Retina (tissue), 1 donor: Measurements from ENCODE around the gene AGT.
A peak's percentile ranks its signal among the peaks of the same experiment; 100 is the strongest.
"Not testable (repeated sequence)": the region's sequence is repeated elsewhere in the genome, so short reads cannot be mapped to it uniquely, and the experiment has no call there.

Experiments used
- DNase-seq: peaks from one replicate; pipeline ENCODE4 v3.0.0-alpha.2; 2016

The AGT gene

GRCh38 chr1:230706887-230707731 is 6.8 kb downstream of the AGT start:
- no peak for DNase-seq

- no peak for DNase-seq
Observed at GRCh38 chr1:230706020-230706699, 7.8 kb downstream of the AGT start.

DNA sequence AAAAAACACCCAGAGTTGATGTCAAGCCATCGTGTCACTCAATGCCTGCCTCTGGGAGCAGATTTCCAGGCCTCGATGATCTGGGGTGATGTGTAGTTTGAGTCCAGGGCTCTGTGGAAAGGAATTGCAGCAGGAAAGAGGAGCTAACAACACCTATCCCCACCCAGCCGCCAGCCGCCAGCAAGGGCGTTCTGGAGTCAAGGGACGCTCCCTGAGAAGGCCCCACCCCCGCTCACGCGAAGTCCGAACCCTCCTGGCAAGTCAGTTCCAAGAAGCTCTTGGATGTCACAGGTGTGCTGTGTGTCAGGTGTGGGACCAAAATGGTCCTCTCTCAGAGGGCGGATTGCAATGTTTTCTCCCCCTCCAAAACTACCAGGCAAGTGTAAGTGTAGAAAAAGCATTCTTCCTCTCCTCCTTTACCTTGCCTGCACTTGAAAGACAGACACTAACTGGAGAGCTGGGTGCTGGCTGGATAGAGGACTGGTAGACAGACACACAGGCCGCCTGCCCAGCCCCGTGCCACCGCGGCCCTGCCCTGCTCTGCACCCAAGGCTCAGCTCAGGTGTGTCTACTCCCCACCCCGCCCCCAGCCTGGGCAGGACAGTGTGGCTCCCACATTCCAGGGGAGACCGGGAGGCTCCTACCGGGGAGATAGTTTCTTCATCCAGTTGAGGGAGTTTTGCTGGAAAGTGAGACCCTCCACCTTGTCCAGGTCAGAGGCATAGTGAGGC is 8.5 kb downstream of the AGT start:
- DNase-seq: no peak

GRCh38 chr1:230704830-230705229 is 9.1 kb downstream of the AGT start:
- no peak for DNase-seq

GRCh38 chr1:230703679-230704385 is 10.1 kb downstream of the AGT start:
- DNase-seq: no peak

- peak; percentile 36 for DNase-seq
Observed at GRCh38 chr1:230702934-230703678, 10.8 kb downstream of the AGT start.

DNA sequence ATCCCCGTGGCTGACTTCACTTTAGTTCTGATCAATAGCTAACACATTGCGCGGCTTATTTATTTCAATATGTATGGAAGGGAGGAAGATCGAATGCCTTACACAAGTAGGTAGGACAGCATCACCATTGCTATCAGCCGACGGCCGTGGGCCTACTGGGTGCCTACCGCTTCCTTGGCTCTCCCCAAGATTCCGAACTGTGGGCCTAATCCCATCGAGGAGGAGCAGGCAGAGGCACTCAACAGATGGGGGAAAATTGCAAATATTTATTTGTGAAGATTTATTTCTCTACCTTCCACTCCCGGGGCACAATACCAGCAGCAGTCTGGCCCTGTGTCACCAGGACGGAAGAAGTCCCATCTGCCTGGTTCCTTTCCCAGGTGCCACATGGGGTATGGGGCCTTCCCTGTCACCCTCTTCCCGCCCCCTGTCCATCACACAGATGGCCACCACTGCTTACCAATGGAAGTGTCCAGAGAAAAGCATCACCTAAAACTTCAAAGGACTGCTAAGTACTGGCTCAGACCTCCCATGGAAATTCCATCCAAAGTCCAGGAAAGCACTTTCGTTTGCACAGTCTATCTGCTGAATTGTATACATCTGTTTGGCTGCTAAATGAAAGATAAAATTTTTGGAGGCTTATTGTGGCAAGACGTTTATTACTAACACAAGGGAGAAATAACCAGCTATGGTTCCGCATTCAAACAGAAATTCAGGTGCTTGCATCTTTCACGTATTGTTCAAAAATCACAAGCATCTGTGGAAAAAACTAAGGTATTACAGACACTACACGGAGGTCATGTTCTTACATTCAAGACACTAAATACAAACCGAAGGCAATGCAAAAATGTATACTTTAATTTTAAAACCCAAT is 11.8 kb downstream of the AGT start:
- no peak for DNase-seq

- DNase-seq: no peak
Observed at GRCh38 chr1:230701434-230701833, 12.5 kb downstream of the AGT start.

- no peak for DNase-seq
Observed at GRCh38 chr1:230700132-230700531, 13.8 kb downstream of the AGT start.

DNA sequence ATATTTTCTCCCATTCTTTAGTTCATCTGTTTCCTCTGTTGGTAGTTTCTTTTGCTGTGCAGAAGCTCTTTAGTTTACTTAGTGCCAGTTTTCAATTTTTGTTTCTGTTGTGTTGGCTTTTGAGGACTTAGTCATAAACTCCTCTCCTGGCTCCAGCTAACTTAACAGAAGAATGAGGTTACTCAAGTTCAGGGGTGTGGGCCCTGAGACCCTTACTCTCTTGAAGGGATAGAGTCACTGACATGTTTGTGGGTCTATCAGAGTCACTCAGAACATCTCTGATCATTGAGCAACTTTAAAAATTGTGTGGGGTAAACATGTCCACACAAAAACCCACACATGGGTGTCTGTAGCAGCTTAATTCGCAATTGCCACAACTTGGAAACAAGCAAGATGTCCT is 14.2 kb downstream of the AGT start:
- no peak for DNase-seq

DNA sequence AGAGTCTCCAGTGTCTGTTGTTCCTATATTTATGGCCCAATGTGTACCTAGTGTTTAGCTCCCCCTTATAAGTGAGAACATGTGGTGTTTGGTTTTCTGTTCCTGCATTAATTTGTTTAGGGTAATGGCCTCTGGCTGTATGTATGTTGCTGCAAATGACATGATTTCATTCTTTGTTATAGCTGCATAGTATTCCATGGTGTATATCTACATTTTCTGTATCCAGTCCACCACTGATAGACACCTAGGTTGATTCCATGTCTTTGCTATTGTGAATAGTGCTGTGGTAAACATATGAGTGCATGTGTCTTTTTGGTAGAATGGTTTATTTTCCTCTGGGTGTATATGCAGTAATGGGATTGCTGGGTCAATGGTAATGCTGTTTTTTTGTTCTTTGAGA is 15.0 kb downstream of the AGT start:
- DNase-seq: not testable (repeated sequence)

DNA sequence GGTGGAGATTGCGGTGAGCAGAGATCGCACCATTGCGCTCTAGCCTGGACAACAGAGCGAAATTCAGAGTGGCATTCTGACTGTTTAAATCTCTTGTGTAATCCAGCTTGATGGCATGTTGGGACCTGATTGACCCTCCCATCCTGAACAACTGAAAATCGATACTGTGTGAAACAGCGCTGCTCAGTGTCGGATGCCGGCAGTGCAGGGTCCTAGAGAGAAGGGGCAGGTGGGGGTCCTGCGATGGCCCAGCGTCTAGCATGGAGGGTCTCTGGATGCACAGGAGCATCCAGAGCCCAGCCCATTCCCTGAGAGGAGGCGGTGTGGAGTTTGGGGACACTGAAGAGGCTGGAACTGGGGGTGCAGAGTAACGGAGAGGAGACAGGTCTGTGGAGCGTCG is 15.8 kb downstream of the AGT start:
- no peak for DNase-seq

GRCh38 chr1:230696722-230697437 is 17.0 kb downstream of the AGT start:
- no peak for DNase-seq

- DNase-seq: no peak
Observed at GRCh38 chr1:230696218-230696617, 17.7 kb downstream of the AGT start.

DNA sequence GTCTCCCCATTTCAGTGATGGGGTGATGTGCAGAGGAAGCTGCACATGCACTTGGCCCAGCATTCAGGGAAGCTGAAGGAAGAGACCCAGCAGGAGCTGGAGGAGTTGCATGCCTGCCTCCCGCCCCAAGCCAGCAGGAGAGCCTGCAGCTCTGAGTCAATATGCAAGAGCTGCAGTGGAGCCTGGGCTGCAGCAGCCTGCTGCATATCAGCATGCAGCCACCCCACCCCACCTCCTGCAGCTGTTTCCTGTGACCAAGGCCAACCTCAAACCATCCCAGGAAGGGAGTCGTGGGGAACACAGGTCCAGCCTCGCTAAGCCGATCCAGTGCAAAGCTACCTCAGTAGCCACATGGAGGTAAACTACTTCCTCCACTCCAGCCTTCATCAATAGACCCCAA is 18.9 kb downstream of the AGT start:
- no peak for DNase-seq

DNA sequence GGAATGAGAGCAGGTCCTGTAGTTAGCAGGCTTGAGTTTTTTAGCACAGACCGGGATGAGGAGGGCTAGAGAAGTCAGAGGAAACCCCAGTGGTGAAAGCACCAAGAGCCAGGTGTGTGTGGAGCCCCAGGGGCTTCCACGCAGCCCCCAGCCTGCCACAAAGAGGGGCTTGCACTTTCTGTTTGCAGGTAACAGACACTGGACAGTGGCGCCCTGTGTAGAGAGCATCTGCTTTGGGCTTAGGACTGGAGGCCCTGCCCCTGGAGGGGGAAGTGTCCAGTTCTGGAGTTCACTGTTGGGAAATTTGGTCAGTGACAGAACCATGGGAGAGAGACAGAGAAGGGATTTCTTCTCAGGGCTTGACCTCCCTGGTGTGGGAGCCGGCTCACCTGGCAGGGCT is 19.5 kb downstream of the AGT start:
- DNase-seq: no peak

GRCh38 chr1:230693777-230694176 is 20.1 kb downstream of the AGT start:
- DNase-seq: no peak

DNA sequence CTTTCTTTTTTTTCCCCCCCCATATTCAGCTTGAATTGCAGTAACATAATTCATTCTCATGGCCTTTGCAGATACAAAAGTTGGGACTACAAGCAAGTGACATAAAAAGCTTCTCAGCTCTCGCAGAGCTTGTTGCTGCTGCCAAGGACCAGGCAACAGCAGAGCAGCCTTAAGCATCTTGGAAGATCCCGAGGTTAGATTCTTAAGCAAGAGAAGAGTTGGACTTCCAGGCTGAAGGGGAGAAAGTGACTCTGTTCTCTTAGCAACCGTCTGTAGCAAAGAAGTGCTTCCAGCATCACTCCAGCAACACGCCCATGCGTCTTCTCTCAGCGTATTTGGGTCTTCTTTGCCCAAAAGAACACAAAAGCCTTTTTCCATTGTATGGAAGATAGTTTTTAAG is 20.7 kb downstream of the AGT start:
- no peak for DNase-seq

DNA sequence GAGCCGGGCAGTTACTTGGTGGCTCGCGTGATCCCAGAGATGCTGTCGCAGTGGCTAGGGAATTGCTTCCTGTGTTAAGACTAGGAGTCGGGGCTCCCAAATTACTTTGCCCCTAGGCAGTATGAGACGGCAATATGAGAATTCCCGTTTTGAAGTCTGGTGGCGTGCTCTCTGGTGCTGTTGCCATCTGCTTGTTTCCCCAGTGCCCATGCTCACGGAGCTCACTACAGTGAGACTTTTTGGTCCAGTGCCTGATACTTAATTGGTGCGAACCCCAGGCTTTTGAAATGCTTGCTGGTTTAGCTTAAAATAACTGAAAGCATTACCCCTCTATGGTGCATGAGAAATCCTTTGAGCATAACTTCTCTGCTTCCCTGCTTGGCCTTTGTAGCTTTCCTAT is 22.3 kb downstream of the AGT start:
- DNase-seq: no peak

- DNase-seq: no peak
Observed at GRCh38 chr1:230690101-230690500, 23.8 kb downstream of the AGT start.

DNA sequence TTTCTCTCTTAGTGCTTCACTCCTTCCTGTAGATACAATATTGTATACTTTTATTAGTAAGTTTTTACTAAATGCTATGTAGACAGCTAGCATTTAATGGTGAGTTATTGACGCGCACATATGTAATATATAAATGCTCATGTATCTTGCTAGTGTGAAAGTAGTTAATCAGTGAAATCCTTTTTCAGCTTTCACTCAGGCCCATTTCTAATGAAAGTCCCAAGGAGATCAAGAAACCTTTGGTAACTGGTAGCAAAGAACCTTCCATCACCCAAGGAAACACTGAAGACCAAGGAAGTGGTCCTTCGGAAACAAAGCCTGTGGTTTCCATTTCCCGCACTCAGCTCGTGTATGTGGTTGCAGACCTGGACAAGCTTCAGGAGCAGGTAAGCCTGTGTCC is 27.2 kb downstream of the AGT start:
- no peak for DNase-seq
